SK-N-SH (cell line): ENCODE results near the gene TRA2A. TPM values are rescaled to one million over a fixed set of nuclear protein-coding genes. Genes with fewer than 3 reads are reported as not detected.

Experiments
- CTCF ChIA-PET: fragments of 300-600, 350-600 bp; formaldehyde crosslinking; extraction: SDS; loops from one replicate; lab custom pipeline; 2021; lab: Yijun Ruan, JAX
- POLR2A ChIA-PET: fragments of 350-600 bp; sonication (Branson Sonifier 250); formaldehyde crosslinking; extraction: SDS; loops from one replicate; lab custom pipeline; 2020; ENCODE audit warnings: antibody characterized with exemption, inconsistent platforms; lab: Yijun Ruan, JAX
- DNase-seq: peaks from one replicate; pipeline ENCODE4 v3.0.0; 2012
- H2AFZ ChIP-seq: fragments of 200-600 bp; sonication (generic); 2 replicates; pipeline ENCODE4 v1.8.1; 2016; ENCODE audit warnings: antibody characterized with exemption, mild to moderate bottlenecking, low read depth
- H3F3A ChIP-seq: fragments of 200-600 bp; sonication (generic); replicated peaks from 2 replicates; pipeline ENCODE3; 2016; ENCODE audit warnings: antibody characterized with exemption, mild to moderate bottlenecking; ENCODE audit not compliant: insufficient read depth
- H3K27ac ChIP-seq, 2 experiments: fragments of 200-500 bp in 1 of 2; fragments of 200-600 bp in 1 of 2; sonication (Bioruptor generic) in 1 of 2; sonication (generic), shearing (Covaris generic) in 1 of 2; 2 replicates each; pipeline versions ENCODE4 v1.5.1 to v1.6.1; 2014 to 2016; ENCODE audit warnings: low read depth in 2 of 2, inconsistent platforms in 1 of 2, low read length in 1 of 2, mild to moderate bottlenecking in 1 of 2, mixed read lengths in 1 of 2
- H3K27me3 ChIP-seq: fragments of 200-600 bp; sonication (generic), shearing (Covaris generic); 2 replicates; pipeline ENCODE4 v1.6.1; 2016; ENCODE audit warnings: mixed run types; ENCODE audit not compliant: insufficient read depth
- H3K36me3 ChIP-seq, 2 experiments: fragments of 200-500 bp in 1 of 2; fragments of 200-600 bp in 1 of 2; sonication (Bioruptor generic) in 1 of 2; sonication (generic) in 1 of 2; replicated peaks in 1 of 2; 2 replicates each; pipeline versions ENCODE3 to v1.5.1; 2014 to 2016; ENCODE audit warnings: low read length in 1 of 2, mild to moderate bottlenecking in 1 of 2; ENCODE audit not compliant: insufficient read depth in 2 of 2, control insufficient read depth in 1 of 2
- H3K4me1 ChIP-seq, 2 experiments: fragments of 200-500 bp in 1 of 2; fragments of 200-600 bp in 1 of 2; sonication (Bioruptor generic) in 1 of 2; sonication (generic), shearing (Covaris generic) in 1 of 2; 2 replicates each; pipeline versions ENCODE4 v1.5.1 to v1.6.1; 2014 to 2016; ENCODE audit warnings: low read depth in 1 of 2, low read length in 1 of 2, mixed run types in 1 of 2; ENCODE audit not compliant: insufficient read depth in 2 of 2, control insufficient read depth in 1 of 2
- H3K4me2 ChIP-seq: fragments of 200-600 bp; sonication (generic), shearing (Covaris generic); 2 replicates; pipeline ENCODE4 v1.6.1; 2017; ENCODE audit warnings: mixed run types
- H3K4me3 ChIP-seq, 2 experiments: fragments of 200-500 bp in 1 of 2; fragments of 200-600 bp in 1 of 2; sonication (Bioruptor generic) in 1 of 2; sonication (generic), shearing (Covaris generic) in 1 of 2; 2 replicates each; pipeline versions ENCODE4 v1.5.1 to v1.8.1; 2014 to 2016; ENCODE audit warnings: low read depth in 2 of 2, inconsistent platforms in 1 of 2, low read length in 1 of 2, mild to moderate bottlenecking in 1 of 2, mixed read lengths in 1 of 2, moderate library complexity in 1 of 2
- H3K79me2 ChIP-seq: fragments of 200-600 bp; sonication (generic); 2 replicates; pipeline ENCODE4 v1.8.1; 2017; ENCODE audit warnings: mild to moderate bottlenecking; ENCODE audit not compliant: insufficient read depth
- H3K9ac ChIP-seq: fragments of 200-600 bp; sonication (generic); 2 replicates; pipeline ENCODE4 v1.6.1; 2017; ENCODE audit warnings: mixed run types
- H3K9me2 ChIP-seq: fragments of 200-600 bp; sonication (generic); 2 replicates; pipeline ENCODE4 v1.6.1; 2017; ENCODE audit warnings: mixed run types
- H3K9me3 ChIP-seq: fragments of 200-600 bp; sonication (generic); 2 replicates; pipeline ENCODE4 v1.6.1; 2017; ENCODE audit warnings: mixed run types, mild to moderate bottlenecking, moderate library complexity
- H4K20me1 ChIP-seq: fragments of 200-600 bp; sonication (generic); 2 replicates; pipeline ENCODE4 v1.6.1; 2017; ENCODE audit warnings: mild to moderate bottlenecking, mixed run types; ENCODE audit not compliant: insufficient read depth
- CTCF ChIP-seq: fragments of 200-600 bp; sonication (generic); IDR thresholded peaks from 2 replicates; pipeline ENCODE4 v1.6.1; 2017; ENCODE audit warnings: antibody characterized with exemption, mild to moderate bottlenecking, moderate library complexity
- ELF1 ChIP-seq: IDR thresholded peaks from 2 replicates; pipeline ENCODE4 v1.4.0; 2012
- FOSL2 ChIP-seq: IDR thresholded peaks from 2 replicates; pipeline ENCODE4 v1.4.0; 2012; ENCODE audit warnings: low read depth, mild to moderate bottlenecking, moderate library complexity, borderline replicate concordance
- FOXJ3 ChIP-seq: sonication (generic); formaldehyde crosslinking; IDR thresholded peaks from 2 replicates; pipeline ENCODE4 v1.5.1; 2020; ENCODE audit warnings: mild to moderate bottlenecking, missing genetic modification reagents
- GATA2 ChIP-seq: sonication (generic); formaldehyde crosslinking; IDR thresholded peaks from 2 replicates; pipeline ENCODE4 v1.5.0; 2020; ENCODE audit warnings: mild to moderate bottlenecking, missing genetic modification reagents
- IRF3 ChIP-seq: fragments of 150-350 bp; IDR thresholded peaks from 2 replicates; pipeline ENCODE4 v1.6.1; 2016; ENCODE audit warnings: mild to moderate bottlenecking, low read depth, low read length
- JUND ChIP-seq: IDR thresholded peaks from 2 replicates; pipeline ENCODE4 v1.4.0; 2012
- MXI1 ChIP-seq: IDR thresholded peaks from 2 replicates; pipeline ENCODE4 v1.6.1; 2012; ENCODE audit warnings: mild to moderate bottlenecking, low read depth, low read length, improper control_type of control experiment
- NRF1 ChIP-seq: IDR thresholded peaks from 2 replicates; pipeline ENCODE4 v1.6.1; 2012; ENCODE audit warnings: low read depth, mild to moderate bottlenecking, low read length
- PBX3 ChIP-seq: IDR thresholded peaks from 2 replicates; pipeline ENCODE4; 2012
- POLR2AphosphoS5 ChIP-seq: IDR thresholded peaks from 2 replicates; pipeline ENCODE4 v1.6.1; 2012; ENCODE audit warnings: low read depth, low read length
- RAD21 ChIP-seq: IDR thresholded peaks from 2 replicates; pipeline ENCODE4 v1.6.1; 2012; ENCODE audit warnings: mild to moderate bottlenecking, low read length
- REST ChIP-seq: IDR thresholded peaks from 2 replicates; pipeline ENCODE4 v1.6.1; 2012; ENCODE audit warnings: mild to moderate bottlenecking, low read depth, low read length, moderate library complexity
- RXRA ChIP-seq: IDR thresholded peaks from 2 replicates; pipeline ENCODE4 v1.4.0; 2012; ENCODE audit warnings: low read depth, mild to moderate bottlenecking, borderline replicate concordance
- SMC3 ChIP-seq: IDR thresholded peaks from 2 replicates; pipeline ENCODE4 v1.6.1; 2012; ENCODE audit warnings: low read depth, low read length, improper control_type of control experiment
- USF2 ChIP-seq: fragments of 150-350 bp; IDR thresholded peaks from 2 replicates; pipeline ENCODE4 v1.6.1; 2017; ENCODE audit warnings: antibody characterized with exemption, low read length, low read depth, borderline replicate concordance
- WGBS: methylation state at CpG from one replicate; pipeline ENCODE4 v1.1.6; 2017; ENCODE audit warnings: low lambda C conversion rate; 5-methylcytosine and 5-hydroxymethylcytosine counted together
- polyA plus RNA-seq, 3 experiments: library from polyadenylated mRNA; depleted of rRNA; stranded (reverse); fragments of >200 nt; gene quantifications; 2 replicates each; pipeline ENCODE4 v1.2.3, GENCODE V29; 2012

TRA2A gene
- polyA plus RNA-seq, 1 of the 3 experiments (the other 2 are of a cell fraction) = 62.1 TPM

GRCh38 chr7:23546897-23547572 lies 15.3 kb upstream of the TRA2A start (continued):
- 0 out of 2 replicates have a peak, but pooled peaks have one; percentile 24 for TF ChIP-seq REST
- TF ChIP-seq PBX3 = no peak
- no peak for TF ChIP-seq JUND
- no peak for TF ChIP-seq USF2
- peak; percentile 97 for TF ChIP-seq RAD21

- no peak for DNase-seq
- no peak overlapping the region for H2AFZ ChIP-seq
- H3K9ac ChIP-seq = no peak overlapping the region
- ChIA-PET CTCF (interaction anchor here (0.6 to 5.4 kb wide), 22 partner anchors 11 to 283 kb away, joined by 3 to 90 read pairs (median 5); partner anchors contain the start of genes FAM221A and STK31), POLR2A (no interaction called here)
- H3K27ac ChIP-seq = no peak overlapping the region
- H3K4me1 ChIP-seq = no peaks in the 10 kb centered on the region
- H3K4me3 ChIP-seq = no peak overlapping the region
- no peaks in the 10 kb centered on the region for H3K9me2 ChIP-seq
- no peak overlapping the region for H3K4me2 ChIP-seq
- H3K36me3 ChIP-seq = no peaks in the 10 kb centered on the region
- no peaks in the 10 kb centered on the region for H3K9me3 ChIP-seq
- H4K20me1 ChIP-seq = no peaks in the 10 kb centered on the region
- no peaks in the 10 kb centered on the region; the same call in 1 of the 2 replicates for H3K27me3 ChIP-seq
- peaks cover 8% of the 10 kb centered on the region for H3F3A ChIP-seq
- no peaks in the 10 kb centered on the region for H3K79me2 ChIP-seq
- WGBS = 80% methylated on average over 1 of the region's 1 CpG
- no peak for TF ChIP-seq GATA2
- no peak for TF ChIP-seq FOXJ3 (CRISPR knock-in tag)
- no peak for TF ChIP-seq MXI1
- TF ChIP-seq IRF3 = no peak
- TF ChIP-seq ELF1 = no peak
- TF ChIP-seq POLR2AphosphoS5 = no peak
- no peak for TF ChIP-seq RXRA
- no peak for TF ChIP-seq CTCF
- TF ChIP-seq FOSL2 = no peak
- no peak for TF ChIP-seq REST
- no peak for TF ChIP-seq SMC3
- TF ChIP-seq USF2 = no peak
- TF ChIP-seq NRF1 = no peak
These were observed 13.7 kb upstream of the TRA2A start for GRCh38 chr7:23545493-23545892.
